ENCODE measurements around the gene YBEY.

Gene YBEY

DNA sequence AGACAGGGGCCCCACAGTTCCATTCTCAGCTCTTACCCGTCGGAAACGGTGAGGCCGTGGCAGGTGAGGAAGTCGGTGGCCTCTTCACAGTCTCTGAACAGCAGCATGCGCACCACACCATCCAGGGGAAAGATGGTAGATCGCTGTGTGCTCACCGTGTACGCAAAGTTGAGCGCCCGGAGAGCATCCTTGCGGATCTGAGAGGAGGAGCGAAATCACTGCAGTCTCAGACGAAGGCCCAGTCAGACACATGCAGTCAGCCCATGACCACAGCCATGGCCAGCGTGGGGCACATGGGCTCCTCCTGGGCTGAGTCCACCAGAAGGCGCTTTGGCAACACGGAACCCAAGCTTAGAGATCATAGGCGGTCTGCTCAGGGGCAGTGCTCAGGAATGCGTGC is 19.2 kb upstream of the YBEY start:
- Histone ChIP-seq H3K27ac (ENCODE audit: low read length) (no peak overlapping the region), H3K27me3 (ENCODE audit: insufficient read depth, low read length, poor library complexity) (no peaks in the 10 kb centered on the region), H3K4me3 (ENCODE audit: low read depth in 1 of 2, low read length in 2 of 2) (no peak overlapping the region), H3K36me3 (ENCODE audit: insufficient read depth, low read length) (peaks cover 83% of the 10 kb centered on the region), H3K9ac (ENCODE audit: low read depth, low read length) (no peak overlapping the region), H3K79me2 (ENCODE audit: insufficient read depth, low read length) (peaks cover 2% of the 10 kb centered on the region; the same call in 1 of the 2 replicates), H3K4me1 (ENCODE audit: insufficient read depth, low read length) (no peaks in the 10 kb centered on the region), H2AFZ (ENCODE audit: low read depth, low read length) (no peak overlapping the region), H3K9me3 (ENCODE audit: insufficient read depth, low read length, severe bottlenecking) (no peaks in the 10 kb centered on the region), H3K4me2 (ENCODE audit: insufficient read depth, low read length) (no peak overlapping the region), H4K20me1 (ENCODE audit: insufficient read depth, low read length) (peaks cover 32% of the 10 kb centered on the region)
- TF ChIP-seq, protein P1, sequence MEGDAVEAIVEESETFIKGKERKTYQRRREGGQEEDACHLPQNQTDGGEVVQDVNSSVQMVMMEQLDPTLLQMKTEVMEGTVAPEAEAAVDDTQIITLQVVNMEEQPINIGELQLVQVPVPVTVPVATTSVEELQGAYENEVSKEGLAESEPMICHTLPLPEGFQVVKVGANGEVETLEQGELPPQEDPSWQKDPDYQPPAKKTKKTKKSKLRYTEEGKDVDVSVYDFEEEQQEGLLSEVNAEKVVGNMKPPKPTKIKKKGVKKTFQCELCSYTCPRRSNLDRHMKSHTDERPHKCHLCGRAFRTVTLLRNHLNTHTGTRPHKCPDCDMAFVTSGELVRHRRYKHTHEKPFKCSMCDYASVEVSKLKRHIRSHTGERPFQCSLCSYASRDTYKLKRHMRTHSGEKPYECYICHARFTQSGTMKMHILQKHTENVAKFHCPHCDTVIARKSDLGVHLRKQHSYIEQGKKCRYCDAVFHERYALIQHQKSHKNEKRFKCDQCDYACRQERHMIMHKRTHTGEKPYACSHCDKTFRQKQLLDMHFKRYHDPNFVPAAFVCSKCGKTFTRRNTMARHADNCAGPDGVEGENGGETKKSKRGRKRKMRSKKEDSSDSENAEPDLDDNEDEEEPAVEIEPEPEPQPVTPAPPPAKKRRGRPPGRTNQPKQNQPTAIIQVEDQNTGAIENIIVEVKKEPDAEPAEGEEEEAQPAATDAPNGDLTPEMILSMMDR (IDR thresholded peaks at IDR 0.05; ENCODE audit: borderline replicate concordance, extremely low read depth, low read length, poor library complexity, severe bottlenecking), result no peak
- TF ChIP-seq EZH2 (IDR thresholded peaks at IDR 0.05; ENCODE audit: borderline replicate concordance, low read depth, low read length, severe bottlenecking), result no peak
- DNase-seq (no peak), ATAC-seq (ENCODE audit: insufficient read depth, low read depth) (no peak)

DNA sequence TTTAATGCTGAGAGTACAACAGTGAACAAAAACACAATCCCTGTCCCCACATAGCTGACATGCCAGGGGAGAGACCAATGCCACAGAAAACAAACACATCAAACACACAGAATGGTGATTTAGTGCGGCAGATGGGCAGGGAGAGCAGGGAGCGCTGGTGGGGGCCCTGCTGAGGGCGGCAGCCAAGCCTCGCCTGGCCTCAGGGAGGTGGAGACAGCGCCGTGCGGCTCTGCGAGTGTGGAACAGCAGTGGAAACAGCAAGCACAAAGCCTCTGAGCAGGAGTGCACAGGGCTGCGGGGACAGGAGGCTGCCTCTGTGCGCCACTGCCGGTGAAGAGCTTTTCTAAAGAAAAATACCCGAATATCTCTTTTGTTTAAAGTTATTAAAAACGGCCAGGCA is 17.8 kb upstream of the YBEY start:
- H3K4me3 ChIP-seq (ENCODE audit: low read depth in 1 of 2, low read length in 2 of 2), result no peak overlapping the region
- H3K36me3 ChIP-seq (ENCODE audit: insufficient read depth, low read length), result peaks cover 92% of the 10 kb centered on the region
- H3K9ac ChIP-seq (ENCODE audit: low read depth, low read length), result no peak overlapping the region
- no peaks in the 10 kb centered on the region for H3K9me3 ChIP-seq (ENCODE audit: insufficient read depth, low read length, severe bottlenecking)
- no peaks in the 10 kb centered on the region for H3K27me3 ChIP-seq (ENCODE audit: insufficient read depth, low read length, poor library complexity)
- H3K79me2 ChIP-seq (ENCODE audit: insufficient read depth, low read length), result peaks cover 2% of the 10 kb centered on the region; the same call in 1 of the 2 replicates
- no peak overlapping the region for H3K4me2 ChIP-seq (ENCODE audit: insufficient read depth, low read length)
- H2AFZ ChIP-seq (ENCODE audit: low read depth, low read length), result no peak overlapping the region
- no peak for DNase-seq
- no peaks in the 10 kb centered on the region for H3K4me1 ChIP-seq (ENCODE audit: insufficient read depth, low read length)
- TF ChIP-seq, protein P1 (IDR thresholded peaks at IDR 0.05; ENCODE audit: borderline replicate concordance, extremely low read depth, low read length, poor library complexity, severe bottlenecking), result no peak
- TF ChIP-seq EZH2 (IDR thresholded peaks at IDR 0.05; ENCODE audit: borderline replicate concordance, low read depth, low read length, severe bottlenecking), result no peak
- no peak for ATAC-seq (ENCODE audit: insufficient read depth, low read depth)
- H3K27ac ChIP-seq (ENCODE audit: low read length), result no peak overlapping the region
- H4K20me1 ChIP-seq (ENCODE audit: insufficient read depth, low read length), result peaks cover 32% of the 10 kb centered on the region

DNA sequence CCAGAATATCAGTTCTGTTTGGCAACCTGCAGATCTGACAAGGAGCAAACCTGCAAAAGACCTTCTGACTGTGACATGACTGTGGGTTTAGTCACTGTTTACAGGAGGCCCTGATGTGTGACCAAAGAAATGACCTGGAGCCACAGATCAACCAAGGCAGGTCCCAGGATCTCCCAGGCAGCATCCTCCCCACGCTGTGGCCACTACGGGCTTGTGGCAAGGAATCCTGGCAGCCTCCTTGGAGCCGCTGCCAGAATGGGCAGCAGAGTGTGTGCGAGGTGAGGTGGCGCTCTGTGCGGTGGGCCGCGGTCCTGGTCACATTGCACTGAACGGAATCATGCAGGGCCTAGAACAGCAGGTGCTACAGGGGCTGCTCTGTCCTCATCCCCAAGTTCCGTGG is 16.7 kb upstream of the YBEY start:
- Histone ChIP-seq H3K36me3 (ENCODE audit: insufficient read depth, low read length) (peaks cover 95% of the 10 kb centered on the region), H3K27me3 (ENCODE audit: insufficient read depth, low read length, poor library complexity) (no peaks in the 10 kb centered on the region), H3K27ac (ENCODE audit: low read length) (no peak overlapping the region), H2AFZ (ENCODE audit: low read depth, low read length) (no peak overlapping the region), H3K9me3 (ENCODE audit: insufficient read depth, low read length, severe bottlenecking) (no peaks in the 10 kb centered on the region), H3K4me3 (ENCODE audit: low read depth in 1 of 2, low read length in 2 of 2) (no peak overlapping the region), H3K4me2 (ENCODE audit: insufficient read depth, low read length) (no peak overlapping the region), H4K20me1 (ENCODE audit: insufficient read depth, low read length) (peaks cover 26% of the 10 kb centered on the region), H3K9ac (ENCODE audit: low read depth, low read length) (no peak overlapping the region), H3K4me1 (ENCODE audit: insufficient read depth, low read length) (no peaks in the 10 kb centered on the region), H3K79me2 (ENCODE audit: insufficient read depth, low read length) (peaks cover 2% of the 10 kb centered on the region; the same call in 1 of the 2 replicates)
- no peak for ATAC-seq (ENCODE audit: insufficient read depth, low read depth)
- no peak for DNase-seq
- TF ChIP-seq, protein P1 (IDR thresholded peaks at IDR 0.05; ENCODE audit: borderline replicate concordance, extremely low read depth, low read length, poor library complexity, severe bottlenecking), result no peak
- no peak for TF ChIP-seq EZH2 (IDR thresholded peaks at IDR 0.05; ENCODE audit: borderline replicate concordance, low read depth, low read length, severe bottlenecking)

DNA sequence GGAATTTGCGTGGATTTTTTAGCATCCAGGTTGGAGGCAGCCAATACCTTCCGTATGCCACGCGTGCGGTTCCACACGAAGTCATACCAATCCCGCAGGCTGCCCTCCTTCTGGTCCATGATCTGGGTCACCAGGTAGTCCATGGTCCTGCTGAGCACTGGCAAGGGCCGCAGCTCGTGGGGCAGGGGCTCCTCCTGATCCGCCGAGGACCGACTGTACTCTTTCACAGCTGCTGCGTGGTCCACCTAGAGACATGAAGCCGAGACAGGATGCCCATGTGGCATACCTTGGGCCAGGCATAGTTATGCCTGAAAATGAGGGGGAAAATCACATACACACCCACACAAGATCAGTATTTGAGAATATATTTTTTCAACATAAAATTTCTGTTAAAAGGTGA is 12.8 kb upstream of the YBEY start:
- 0 out of 2 replicates have a peak, but pooled peaks cover 6% of the 10 kb centered on the region for H4K20me1 ChIP-seq (ENCODE audit: insufficient read depth, low read length)
- H3K27me3 ChIP-seq (ENCODE audit: insufficient read depth, low read length, poor library complexity), result no peaks in the 10 kb centered on the region
- no peaks in the 10 kb centered on the region for H3K9me3 ChIP-seq (ENCODE audit: insufficient read depth, low read length, severe bottlenecking)
- ATAC-seq (ENCODE audit: insufficient read depth, low read depth), result no peak
- no peak overlapping the region for H3K9ac ChIP-seq (ENCODE audit: low read depth, low read length)
- H3K4me3 ChIP-seq (ENCODE audit: low read depth in 1 of 2, low read length in 2 of 2), result no peak overlapping the region
- H3K36me3 ChIP-seq (ENCODE audit: insufficient read depth, low read length), result peaks cover 90% of the 10 kb centered on the region
- H3K27ac ChIP-seq (ENCODE audit: low read length), result no peak overlapping the region
- H3K4me2 ChIP-seq (ENCODE audit: insufficient read depth, low read length), result no peak overlapping the region
- H3K4me1 ChIP-seq (ENCODE audit: insufficient read depth, low read length), result no peaks in the 10 kb centered on the region
- no peak overlapping the region for H2AFZ ChIP-seq (ENCODE audit: low read depth, low read length)
- DNase-seq, result no peak
- TF ChIP-seq EZH2 (IDR thresholded peaks at IDR 0.05; ENCODE audit: borderline replicate concordance, low read depth, low read length, severe bottlenecking), result no peak
- TF ChIP-seq, protein P1 (IDR thresholded peaks at IDR 0.05; ENCODE audit: borderline replicate concordance, extremely low read depth, low read length, poor library complexity, severe bottlenecking), result no peak
- peaks cover 5% of the 10 kb centered on the region; the same call in 1 of the 2 replicates for H3K79me2 ChIP-seq (ENCODE audit: insufficient read depth, low read length)
